ENCODE measurements around the gene TNFRSF1B. TPM values are rescaled to one million over a fixed set of nuclear protein-coding genes. Genes with fewer than 3 reads are reported as not detected.

TNFRSF1B gene
- total RNA-seq, 4 donors from 2014 or later, result 4.4 to 20.4 (median 9.0) TPM

DNA sequence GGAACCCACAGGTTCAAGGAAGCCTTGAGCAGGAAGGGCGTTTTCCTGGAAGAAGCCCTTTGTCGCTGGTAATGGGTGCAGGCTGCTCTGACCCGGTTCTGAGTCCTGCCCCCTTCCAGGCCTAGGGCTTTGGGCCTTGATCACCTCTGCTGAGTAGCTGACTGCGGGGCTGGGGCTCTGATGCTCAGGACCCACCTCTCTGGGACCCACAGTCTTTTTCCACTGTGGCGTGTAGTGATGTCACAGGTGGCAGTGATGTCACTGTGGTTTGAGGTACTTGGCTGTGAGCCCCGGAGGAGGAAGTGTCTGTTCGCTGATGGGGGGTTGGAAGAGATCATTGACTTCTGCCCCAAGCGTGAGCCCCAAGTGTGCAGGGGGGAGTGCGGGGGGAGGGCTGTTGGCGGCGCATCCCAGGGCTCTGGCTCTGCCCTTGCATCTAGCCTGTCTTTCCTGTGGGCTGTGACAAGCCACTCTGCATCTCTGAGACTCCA, 6.9 kb downstream of the TNFRSF1B start:
- Histone ChIP-seq H3K27ac (peak overlapping the region in 2 of 3 donors; percentile 15 to 28), H3K4me3 (replicated peaks in 1 of 3) (no peak overlapping the region), H3K27me3 (no peaks in the 10 kb centered on the region), H3K9me3 (no peaks in the 10 kb centered on the region), H3K36me3 (no peaks in the 10 kb centered on the region), H3K4me1 (peaks cover 4 to 53% of the 10 kb centered on the region in 2 donors)
- no peak for TF ChIP-seq POLR2A (IDR thresholded peaks at IDR 0.05)
- TF ChIP-seq, protein P1, sequence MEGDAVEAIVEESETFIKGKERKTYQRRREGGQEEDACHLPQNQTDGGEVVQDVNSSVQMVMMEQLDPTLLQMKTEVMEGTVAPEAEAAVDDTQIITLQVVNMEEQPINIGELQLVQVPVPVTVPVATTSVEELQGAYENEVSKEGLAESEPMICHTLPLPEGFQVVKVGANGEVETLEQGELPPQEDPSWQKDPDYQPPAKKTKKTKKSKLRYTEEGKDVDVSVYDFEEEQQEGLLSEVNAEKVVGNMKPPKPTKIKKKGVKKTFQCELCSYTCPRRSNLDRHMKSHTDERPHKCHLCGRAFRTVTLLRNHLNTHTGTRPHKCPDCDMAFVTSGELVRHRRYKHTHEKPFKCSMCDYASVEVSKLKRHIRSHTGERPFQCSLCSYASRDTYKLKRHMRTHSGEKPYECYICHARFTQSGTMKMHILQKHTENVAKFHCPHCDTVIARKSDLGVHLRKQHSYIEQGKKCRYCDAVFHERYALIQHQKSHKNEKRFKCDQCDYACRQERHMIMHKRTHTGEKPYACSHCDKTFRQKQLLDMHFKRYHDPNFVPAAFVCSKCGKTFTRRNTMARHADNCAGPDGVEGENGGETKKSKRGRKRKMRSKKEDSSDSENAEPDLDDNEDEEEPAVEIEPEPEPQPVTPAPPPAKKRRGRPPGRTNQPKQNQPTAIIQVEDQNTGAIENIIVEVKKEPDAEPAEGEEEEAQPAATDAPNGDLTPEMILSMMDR (IDR thresholded peaks at IDR 0.05), result no peak
- peak; percentile 18 to 41 for DNase-seq
- intact Hi-C loops (cut with DNase I), result no loop called here
- 71 to 77% methylated on average over 11 of the region's 11 CpGs for WGBS, 2 donors

DNA sequence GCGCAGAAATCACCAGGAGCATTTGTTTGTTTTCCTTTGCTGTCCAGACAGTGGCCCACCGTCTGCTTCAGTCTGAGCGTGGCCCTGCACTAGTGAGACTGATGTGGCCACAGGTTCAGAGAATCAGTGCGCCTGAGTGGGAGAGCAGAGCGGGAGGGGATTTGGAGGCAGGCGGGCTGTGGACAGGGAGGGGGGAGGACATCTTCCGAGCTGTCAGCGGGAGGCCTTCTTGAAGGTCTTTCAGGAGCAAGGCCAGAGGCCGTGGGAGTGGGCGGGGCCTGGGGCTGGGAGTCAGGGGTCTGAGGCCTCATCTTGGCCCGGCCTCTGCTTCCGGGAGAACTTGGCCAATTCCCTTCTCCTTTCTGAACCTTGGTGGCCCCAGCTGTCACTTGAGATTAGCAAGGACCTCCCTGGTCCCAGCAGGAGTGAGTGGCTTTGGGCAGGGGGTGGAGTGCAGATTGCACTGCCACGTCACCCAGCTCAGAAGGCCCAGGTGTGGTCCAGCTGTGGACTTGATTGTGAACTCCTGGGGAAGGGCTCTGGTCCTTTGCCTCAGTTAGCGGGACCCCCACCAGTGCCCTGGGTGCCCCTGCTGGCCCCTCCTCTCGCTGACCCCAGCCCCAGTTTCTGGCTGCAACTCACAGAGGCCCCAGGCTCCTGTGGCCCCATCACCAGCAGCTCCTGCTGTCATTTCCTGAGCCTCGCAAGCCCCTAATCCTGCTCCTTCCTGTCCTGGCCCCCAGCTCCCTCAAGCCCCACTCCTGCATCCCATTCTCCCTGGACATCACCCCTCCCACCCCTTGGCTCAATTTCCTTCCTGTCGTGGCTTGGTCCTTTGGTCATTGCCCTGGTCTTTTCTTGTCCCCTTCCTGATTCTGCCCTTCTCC, 8.4 kb downstream of the TNFRSF1B start:
- Histone ChIP-seq H3K36me3 (no peaks in the 10 kb centered on the region), H3K27ac (peak overlapping the region in 2 of 3 donors; percentile 15 to 50), H3K9me3 (no peaks in the 10 kb centered on the region), H3K4me1 (peaks cover 4 to 54% of the 10 kb centered on the region in 2 donors), H3K27me3 (no peaks in the 10 kb centered on the region), H3K4me3 (replicated peaks in 1 of 3) (no peak overlapping the region)
- intact Hi-C loops (cut with DNase I), result no loop called here
- TF ChIP-seq, protein P1 (IDR thresholded peaks at IDR 0.05), result no peak
- TF ChIP-seq POLR2A (IDR thresholded peaks at IDR 0.05), result no peak
- 79% methylated on average over 14 to 16 of the region's 17 CpGs for WGBS, 2 donors
- no peak for DNase-seq

- H3K4me1 ChIP-seq, result peaks cover 4 to 63% of the 10 kb centered on the region in 2 donors
- H3K27me3 ChIP-seq, result no peaks in the 10 kb centered on the region
- TF ChIP-seq, protein P1 (IDR thresholded peaks at IDR 0.05), result no peak
- no peak for TF ChIP-seq POLR2A (IDR thresholded peaks at IDR 0.05)
- no peak for DNase-seq
- intact Hi-C loops (cut with DNase I), result no loop called here
- H3K36me3 ChIP-seq, result no peaks in the 10 kb centered on the region
- H3K27ac ChIP-seq, result no peak overlapping the region
- H3K4me3 ChIP-seq (replicated peaks in 1 of 3), result no peak overlapping the region
- no peaks in the 10 kb centered on the region for H3K9me3 ChIP-seq
- 90 to 91% methylated on average over 6 of the region's 6 CpGs for WGBS, 2 donors
Observed at GRCh38 chr1:12176298-12177118, 9.7 kb downstream of the TNFRSF1B start.

- no peaks in the 10 kb centered on the region for H3K9me3 ChIP-seq
Observed at GRCh38 chr1:12177156-12177998, 10.6 kb downstream of the TNFRSF1B start.

More at GRCh38 chr1:12177156-12177998, 10.6 kb downstream of the TNFRSF1B start:
- Histone ChIP-seq H3K27me3 (no peaks in the 10 kb centered on the region), H3K4me3 (replicated peaks in 1 of 3) (no peak overlapping the region), H3K27ac (no peak overlapping the region), H3K4me1 (peaks cover 4 to 61% of the 10 kb centered on the region in 2 donors), H3K36me3 (no peaks in the 10 kb centered on the region)
- intact Hi-C loops (cut with DNase I), result no loop called here
- WGBS, 2 donors, result 84 to 86% methylated on average over 17 to 20 of the region's 24 CpGs
- no peak for TF ChIP-seq POLR2A (IDR thresholded peaks at IDR 0.05)
- TF ChIP-seq, protein P1 (IDR thresholded peaks at IDR 0.05), result no peak
- DNase-seq, result no peak
